CD4-positive, alpha-beta T cell treated with Interferon alpha-2 for 1 hour (primary cell): ENCODE data around the gene INPP5F.

Experiments
- DNase-seq, 2 donors: peaks; one replicate each; pipeline ENCODE4 v3.0.0-alpha.2; 2020 to 2022

INPP5F gene

GRCh38 chr10:119725828-119726675, at the start of gene INPP5F:
Gene INPP5F (plus strand): TSS chr10:119726050. CDS start chr10:119726263, 213 bp downstream.
- peak; percentile 97 to 99 for DNase-seq

- DNase-seq = no peak
Measured at GRCh38 chr10:119677126-119677525, 48.7 kb upstream of the INPP5F start.

GRCh38 chr10:119677904-119678755, 47.7 kb upstream of the INPP5F start:
- DNase-seq = no peak

- DNase-seq = no peak
Measured at GRCh38 chr10:119679480-119679829, 46.4 kb upstream of the INPP5F start.

- no peak for DNase-seq
Measured at GRCh38 chr10:119680050-119680449, 45.8 kb upstream of the INPP5F start.

- no peak for DNase-seq
Measured at GRCh38 chr10:119680650-119681081, 45.2 kb upstream of the INPP5F start.

- DNase-seq = peak; percentile 81 to 86
Measured at GRCh38 chr10:119686465-119687191, 39.2 kb upstream of the INPP5F start.

- DNase-seq = no peak
Measured at GRCh38 chr10:119687192-119688032, 38.4 kb upstream of the INPP5F start.

- no peak for DNase-seq
Measured at GRCh38 chr10:119688033-119688508, 37.8 kb upstream of the INPP5F start.

- no peak for DNase-seq
Measured at GRCh38 chr10:119689016-119689580, 36.8 kb upstream of the INPP5F start.

GRCh38 chr10:119691726-119692125, 34.1 kb upstream of the INPP5F start:
- no peak for DNase-seq

GRCh38 chr10:119693262-119693957, 32.4 kb upstream of the INPP5F start:
- no peak for DNase-seq

GRCh38 chr10:119694608-119695007, 31.2 kb upstream of the INPP5F start:
- DNase-seq = no peak

- DNase-seq = no peak
Measured at GRCh38 chr10:119700321-119700954, 25.4 kb upstream of the INPP5F start.

GRCh38 chr10:119701861-119702260, 24.0 kb upstream of the INPP5F start:
- DNase-seq = no peak

GRCh38 chr10:119702583-119702982, 23.3 kb upstream of the INPP5F start:
- DNase-seq = no peak

GRCh38 chr10:119703903-119704508, 21.8 kb upstream of the INPP5F start:
- peak in 1 of 2 donors; percentile 36 for DNase-seq

GRCh38 chr10:119705434-119705831, 20.4 kb upstream of the INPP5F start:
- DNase-seq = no peak

- no peak for DNase-seq
Measured at GRCh38 chr10:119706521-119707278, 19.1 kb upstream of the INPP5F start.
